ENCODE measurements around the gene PSAT1. TPM values are rescaled to one million over a fixed set of nuclear protein-coding genes. Genes with fewer than 3 reads are reported as not detected.

Gene PSAT1
- total and polyA plus RNA-seq, 2 experiments from 2014 or later, result 414 to 486 TPM

DNA sequence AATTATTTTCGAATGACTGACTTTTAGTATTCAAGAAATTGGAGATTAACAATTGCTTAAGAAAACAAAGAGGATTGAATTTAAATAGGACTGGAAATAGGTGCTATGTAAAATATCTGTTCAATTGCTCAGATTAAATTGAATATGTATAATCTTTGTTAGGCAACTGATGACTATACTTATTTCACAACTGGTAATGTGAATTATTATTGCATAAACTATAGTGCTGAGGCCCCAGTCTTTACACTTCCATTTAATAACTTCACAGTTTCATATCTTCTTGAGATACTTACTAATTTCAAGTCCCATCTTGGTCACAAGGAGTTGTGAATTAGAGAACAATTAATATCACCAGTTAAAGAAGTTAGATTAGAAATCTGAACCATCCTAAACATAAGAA, 44.3 kb upstream of the PSAT1 start:
- H3K27me3 Mint-ChIP-seq (ENCODE audit: insufficient read depth, low read depth, poor library complexity), result no peaks in the 10 kb centered on the region
- H3K4me3 ChIP-seq, result no peak overlapping the region
- no peaks in the 10 kb centered on the region for H3F3A ChIP-seq (replicated peaks; ENCODE audit: low read depth)
- no peaks in the 10 kb centered on the region for H3K4me1 Mint-ChIP-seq
- no peak for DNase-seq (ENCODE audit: low spot score)
- H3K4me1 ChIP-seq (ENCODE audit: insufficient read depth), result no peaks in the 10 kb centered on the region
- peaks cover 30% of the 10 kb centered on the region; the same call in 2 of the 3 replicates for H3K36me3 Mint-ChIP-seq (ENCODE audit: low read depth)
- H3K9me2 ChIP-seq (ENCODE audit: insufficient read depth), result no peaks in the 10 kb centered on the region
- no peaks in the 10 kb centered on the region for H3K9me3 Mint-ChIP-seq
- no peaks in the 10 kb centered on the region for H4K20me1 ChIP-seq (replicated peaks; ENCODE audit: insufficient read depth)
- H2AFZ ChIP-seq, result no peak overlapping the region
- no peaks in the 10 kb centered on the region for H3K79me2 ChIP-seq (replicated peaks; ENCODE audit: insufficient read depth)
- H3K27ac Mint-ChIP-seq, result no peak overlapping the region
- no peak overlapping the region for H3K27ac ChIP-seq (ENCODE audit: low read depth)
- no peak overlapping the region for H3K4me2 ChIP-seq
- TF ChIP-seq, protein P1, sequence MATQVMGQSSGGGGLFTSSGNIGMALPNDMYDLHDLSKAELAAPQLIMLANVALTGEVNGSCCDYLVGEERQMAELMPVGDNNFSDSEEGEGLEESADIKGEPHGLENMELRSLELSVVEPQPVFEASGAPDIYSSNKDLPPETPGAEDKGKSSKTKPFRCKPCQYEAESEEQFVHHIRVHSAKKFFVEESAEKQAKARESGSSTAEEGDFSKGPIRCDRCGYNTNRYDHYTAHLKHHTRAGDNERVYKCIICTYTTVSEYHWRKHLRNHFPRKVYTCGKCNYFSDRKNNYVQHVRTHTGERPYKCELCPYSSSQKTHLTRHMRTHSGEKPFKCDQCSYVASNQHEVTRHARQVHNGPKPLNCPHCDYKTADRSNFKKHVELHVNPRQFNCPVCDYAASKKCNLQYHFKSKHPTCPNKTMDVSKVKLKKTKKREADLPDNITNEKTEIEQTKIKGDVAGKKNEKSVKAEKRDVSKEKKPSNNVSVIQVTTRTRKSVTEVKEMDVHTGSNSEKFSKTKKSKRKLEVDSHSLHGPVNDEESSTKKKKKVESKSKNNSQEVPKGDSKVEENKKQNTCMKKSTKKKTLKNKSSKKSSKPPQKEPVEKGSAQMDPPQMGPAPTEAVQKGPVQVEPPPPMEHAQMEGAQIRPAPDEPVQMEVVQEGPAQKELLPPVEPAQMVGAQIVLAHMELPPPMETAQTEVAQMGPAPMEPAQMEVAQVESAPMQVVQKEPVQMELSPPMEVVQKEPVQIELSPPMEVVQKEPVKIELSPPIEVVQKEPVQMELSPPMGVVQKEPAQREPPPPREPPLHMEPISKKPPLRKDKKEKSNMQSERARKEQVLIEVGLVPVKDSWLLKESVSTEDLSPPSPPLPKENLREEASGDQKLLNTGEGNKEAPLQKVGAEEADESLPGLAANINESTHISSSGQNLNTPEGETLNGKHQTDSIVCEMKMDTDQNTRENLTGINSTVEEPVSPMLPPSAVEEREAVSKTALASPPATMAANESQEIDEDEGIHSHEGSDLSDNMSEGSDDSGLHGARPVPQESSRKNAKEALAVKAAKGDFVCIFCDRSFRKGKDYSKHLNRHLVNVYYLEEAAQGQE (IDR thresholded peaks at IDR 0.05; ENCODE audit: unreplicated experiment), result no peak
- TF ChIP-seq POLR2AphosphoS5 (IDR thresholded peaks at IDR 0.05; ENCODE audit: low read depth) (no peak), ZNF331 (CRISPR knock-in tag; IDR thresholded peaks at IDR 0.05; ENCODE audit: low read depth) (no peak), ZNF114 (CRISPR knock-in tag; IDR thresholded peaks at IDR 0.05) (no peak), JUNB (IDR thresholded peaks at IDR 0.05; ENCODE audit: unreplicated experiment) (no peak), NANOG (IDR thresholded peaks at IDR 0.05; ENCODE audit: borderline replicate concordance) (no peak), EZH2 (IDR thresholded peaks at IDR 0.05; ENCODE audit: low read depth, unreplicated experiment) (no peak), EZH2phosphoT487 (IDR thresholded peaks at IDR 0.05; ENCODE audit: unreplicated experiment) (no peak)
- TF ChIP-seq, protein P2, sequence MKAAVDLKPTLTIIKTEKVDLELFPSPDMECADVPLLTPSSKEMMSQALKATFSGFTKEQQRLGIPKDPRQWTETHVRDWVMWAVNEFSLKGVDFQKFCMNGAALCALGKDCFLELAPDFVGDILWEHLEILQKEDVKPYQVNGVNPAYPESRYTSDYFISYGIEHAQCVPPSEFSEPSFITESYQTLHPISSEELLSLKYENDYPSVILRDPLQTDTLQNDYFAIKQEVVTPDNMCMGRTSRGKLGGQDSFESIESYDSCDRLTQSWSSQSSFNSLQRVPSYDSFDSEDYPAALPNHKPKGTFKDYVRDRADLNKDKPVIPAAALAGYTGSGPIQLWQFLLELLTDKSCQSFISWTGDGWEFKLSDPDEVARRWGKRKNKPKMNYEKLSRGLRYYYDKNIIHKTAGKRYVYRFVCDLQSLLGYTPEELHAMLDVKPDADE (IDR thresholded peaks at IDR 0.05), result no peak
- TF ChIP-seq, protein P3, sequence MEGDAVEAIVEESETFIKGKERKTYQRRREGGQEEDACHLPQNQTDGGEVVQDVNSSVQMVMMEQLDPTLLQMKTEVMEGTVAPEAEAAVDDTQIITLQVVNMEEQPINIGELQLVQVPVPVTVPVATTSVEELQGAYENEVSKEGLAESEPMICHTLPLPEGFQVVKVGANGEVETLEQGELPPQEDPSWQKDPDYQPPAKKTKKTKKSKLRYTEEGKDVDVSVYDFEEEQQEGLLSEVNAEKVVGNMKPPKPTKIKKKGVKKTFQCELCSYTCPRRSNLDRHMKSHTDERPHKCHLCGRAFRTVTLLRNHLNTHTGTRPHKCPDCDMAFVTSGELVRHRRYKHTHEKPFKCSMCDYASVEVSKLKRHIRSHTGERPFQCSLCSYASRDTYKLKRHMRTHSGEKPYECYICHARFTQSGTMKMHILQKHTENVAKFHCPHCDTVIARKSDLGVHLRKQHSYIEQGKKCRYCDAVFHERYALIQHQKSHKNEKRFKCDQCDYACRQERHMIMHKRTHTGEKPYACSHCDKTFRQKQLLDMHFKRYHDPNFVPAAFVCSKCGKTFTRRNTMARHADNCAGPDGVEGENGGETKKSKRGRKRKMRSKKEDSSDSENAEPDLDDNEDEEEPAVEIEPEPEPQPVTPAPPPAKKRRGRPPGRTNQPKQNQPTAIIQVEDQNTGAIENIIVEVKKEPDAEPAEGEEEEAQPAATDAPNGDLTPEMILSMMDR (conservative IDR thresholded peaks at IDR 0.05; ENCODE audit: low read depth in 2 of 2), result no peak
- H3K36me3 ChIP-seq (ENCODE audit: insufficient read depth), result peaks cover 8% of the 10 kb centered on the region; the same call in 1 of the 2 replicates
- no peaks in the 10 kb centered on the region for H3K27me3 ChIP-seq (ENCODE audit: insufficient read depth)
- no peak for ATAC-seq
- H3K4me3 Mint-ChIP-seq, result no peak overlapping the region
